Tibial nerve (tissue), 4 donors: ENCODE results near the gene SAPCD2.

Experiments used
- CTCF ChIP-seq, 5 experiments: fragments of 200-600 bp in 3 of 5; fragments of 450-650 bp in 2 of 5; sonication (generic) in 3 of 5; IDR thresholded peaks; one replicate each; pipeline ENCODE4 v1.5.1; 2016 to 2019; ENCODE audit warnings: antibody characterized with exemption in 5 of 5, mild to moderate bottlenecking in 3 of 5, moderate library complexity in 2 of 5
- EP300 ChIP-seq, 2 donors: sonication (generic); formaldehyde crosslinking; IDR thresholded peaks; one replicate each; pipeline ENCODE4 v1.6.1; 2017; ENCODE audit warnings: antibody characterized with exemption in 2 of 2, mild to moderate bottlenecking in 1 of 2
- POLR2A ChIP-seq, 2 donors: fragments of 450-650 bp; IDR thresholded peaks; one replicate each; pipeline ENCODE4 v1.6.1; 2017; ENCODE audit warnings: antibody characterized with exemption in 2 of 2, mild to moderate bottlenecking in 2 of 2, moderate library complexity in 2 of 2

DNA sequence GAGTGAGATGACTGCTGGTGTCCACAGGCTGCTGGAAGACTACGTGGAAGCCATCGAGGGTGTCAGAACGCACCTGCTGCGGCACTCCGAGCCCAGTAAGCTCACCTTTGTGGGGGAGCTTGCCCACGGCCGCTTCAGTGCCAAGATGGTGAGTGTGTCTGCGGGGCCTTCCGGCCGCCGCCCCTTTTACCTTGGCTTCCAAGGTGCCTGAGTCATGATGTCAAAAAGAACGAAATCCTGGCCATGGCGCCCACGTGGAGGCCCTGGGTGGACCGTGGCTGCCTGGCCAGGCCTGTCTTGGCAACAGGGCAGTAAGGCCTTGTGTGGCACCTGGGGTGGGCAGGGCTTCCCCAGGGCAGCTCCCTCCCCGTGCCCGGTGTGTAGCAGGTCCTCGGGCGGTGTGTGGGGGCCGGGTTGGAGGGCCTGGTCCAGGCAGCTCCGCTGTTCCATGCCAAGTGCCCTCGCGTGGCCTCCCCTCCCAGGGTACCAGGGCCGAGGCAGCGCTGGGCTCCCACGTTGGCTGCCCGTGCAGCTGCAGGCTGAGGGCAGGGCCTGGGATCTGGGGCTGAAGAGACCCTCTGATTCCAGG lies 36.4 kb upstream of the SAPCD2 start:
- no peak for TF ChIP-seq CTCF (IDR thresholded peaks at IDR 0.05)
- TF ChIP-seq POLR2A (IDR thresholded peaks at IDR 0.05): no peak
- TF ChIP-seq EP300 (IDR thresholded peaks at IDR 0.05): no peak
